GM12878 (cell line): ENCODE measurements around the gene BPIFB3. TPM values are rescaled to one million over a fixed set of nuclear protein-coding genes. Genes with fewer than 3 reads are reported as not detected.

Experiments
- ATAC-seq: fragments of 200-7000 bp; cut with Tn5 transposase; 3 replicates; pipeline ENCODE4 v1.9.1; 2020; ENCODE audit warnings: mild to moderate bottlenecking, moderate library complexity
- BruUV-seq: library from RNA; stranded (reverse); fragments of 400-500 nt; replicated peaks from 2 replicates; lab custom pipeline; 2021; lab: Mats Ljungman, UMichigan
- CTCF ChIA-PET: fragments of 300-600 bp; sonication (Branson Sonifier 250); formaldehyde crosslinking; extraction: SDS; loops from one replicate; lab custom pipeline; 2021; ENCODE audit warnings: inconsistent platforms; lab: Yijun Ruan, JAX
- POLR2A ChIA-PET: fragments of 350-600 bp; formaldehyde crosslinking; extraction: SDS; loops from one replicate; lab custom pipeline; 2021; ENCODE audit warnings: inconsistent platforms; lab: Charles Lee
- RAD21 ChIA-PET: fragments of 300-600 bp; sonication (Branson Sonifier 250); formaldehyde crosslinking; loops from one replicate; lab custom pipeline; 2023; ENCODE audit warnings: antibody characterized with exemption; ENCODE audit not compliant: unreplicated experiment; lab: Charles Lee
- SMC1A ChIA-PET: fragments of 300-600 bp; sonication (Branson Sonifier 250); formaldehyde crosslinking; loops from one replicate; lab custom pipeline; 2023; ENCODE audit not compliant: unreplicated experiment, uncharacterized antibody; lab: Charles Lee
- DNase-seq: peaks from one replicate; pipeline ENCODE4 v3.0.0-alpha.2; 2011; ENCODE audit warnings: low read depth, low spot score
- FAIRE-seq: peaks from 3 replicates; lab custom pipeline; 2011; peaks lifted over from hg19 to GRCh38; lab: Jason Lieb, UNC
- H2AFZ ChIP-seq: 2 replicates; pipeline ENCODE4 v1.6.0; 2011; ENCODE audit warnings: low read depth, low read length, control low read depth; ENCODE audit not compliant: control insufficient read depth
- H3K27ac ChIP-seq: 2 replicates; pipeline ENCODE4 v1.5.1; 2011; ENCODE audit warnings: control low read depth; ENCODE audit not compliant: control insufficient read depth, insufficient read depth
- H3K27me3 ChIP-seq, 2 experiments: replicated peaks in 1 of 2; 2 replicates each; pipeline versions ENCODE4 v1.6.0 to v1.6.1; 2011; ENCODE audit warnings: low read length in 1 of 2; ENCODE audit not compliant: control insufficient read depth in 2 of 2, insufficient read depth in 2 of 2
- H3K36me3 ChIP-seq, 2 experiments: 2 replicates each; pipeline ENCODE4 v1.5.1; 2011; ENCODE audit warnings: low read length in 1 of 2; ENCODE audit not compliant: control insufficient read depth in 2 of 2, insufficient read depth in 2 of 2
- H3K4me1 ChIP-seq: 2 replicates; pipeline ENCODE4 v1.6.1; 2011; ENCODE audit warnings: mild to moderate bottlenecking, low read length, moderate library complexity, mixed read lengths; ENCODE audit not compliant: control insufficient read depth, insufficient read depth
- H3K4me2 ChIP-seq: 2 replicates; pipeline ENCODE4 v1.6.0; 2011; ENCODE audit warnings: control low read depth; ENCODE audit not compliant: control insufficient read depth, insufficient read depth
- H3K4me3 ChIP-seq: fragments of 200-600 bp; sonication (generic); 2 replicates; pipeline ENCODE4 v1.5.1; 2016
- H3K79me2 ChIP-seq: 2 replicates; pipeline ENCODE4 v1.6.0; 2011; ENCODE audit warnings: low read length; ENCODE audit not compliant: control insufficient read depth, insufficient read depth
- H3K9ac ChIP-seq: 2 replicates; pipeline ENCODE4 v1.8.0; 2011; ENCODE audit warnings: low read length, control low read depth, mixed read lengths; ENCODE audit not compliant: control insufficient read depth, insufficient read depth
- H3K9me3 ChIP-seq: replicated peaks from 3 replicates; pipeline ENCODE4 v1.5.1; 2011; ENCODE audit warnings: mild to moderate bottlenecking, low read length; ENCODE audit not compliant: control insufficient read depth, insufficient read depth
- H4K20me1 ChIP-seq: 2 replicates; pipeline ENCODE4 v1.6.0; 2011; ENCODE audit not compliant: control insufficient read depth, insufficient read depth
- ASH2L ChIP-seq: fragments of 300-600, 200-600 bp; sonication (generic); IDR thresholded peaks from 2 replicates; pipeline ENCODE4 v1.6.1; 2017; ENCODE audit warnings: low read depth, mild to moderate bottlenecking, borderline replicate concordance
- ATF2 ChIP-seq: IDR thresholded peaks from 2 replicates; pipeline ENCODE4 v1.6.1; 2012; ENCODE audit warnings: low read length, inconsistent platforms
- BHLHE40 ChIP-seq, 2 experiments: fragments of 450-650 bp in 1 of 2; IDR thresholded peaks; 2 replicates each; pipeline ENCODE4 v1.6.1; 2011 to 2017; ENCODE audit warnings: low read depth in 2 of 2, borderline replicate concordance in 1 of 2, improper control_type of control experiment in 1 of 2, low read length in 1 of 2, mild to moderate bottlenecking in 1 of 2
- CBFB ChIP-seq: IDR thresholded peaks from 2 replicates; pipeline ENCODE4 v1.6.1; 2016; ENCODE audit warnings: antibody characterized with exemption, low read depth
- CBX5 ChIP-seq: sonication (generic); IDR thresholded peaks from 2 replicates; pipeline ENCODE4 v1.6.1; 2016; ENCODE audit warnings: low read depth, moderate library complexity, mild to moderate bottlenecking, inconsistent platforms
- HDAC6 ChIP-seq: fragments of 200-600 bp; sonication (generic); IDR thresholded peaks from one replicate; pipeline ENCODE4 v1.8.0; 2017; ENCODE audit warnings: antibody characterized with exemption; ENCODE audit not compliant: unreplicated experiment
- IKZF2 ChIP-seq, 2 experiments: fragments of 450-650 bp; IDR thresholded peaks; 2 replicates each; pipeline ENCODE4 v1.6.1; 2017; ENCODE audit warnings: mild to moderate bottlenecking in 2 of 2, moderate library complexity in 2 of 2
- IRF4 ChIP-seq: IDR thresholded peaks from 2 replicates; pipeline ENCODE4 v1.6.1; 2011; ENCODE audit warnings: low read depth, low read length
- MTA2 ChIP-seq: fragments of 450-650 bp; IDR thresholded peaks from 2 replicates; pipeline ENCODE4 v1.6.1; 2016; ENCODE audit warnings: low read depth, mild to moderate bottlenecking, moderate library complexity
- NFIC ChIP-seq: IDR thresholded peaks from 2 replicates; pipeline ENCODE4 v1.6.1; 2012; ENCODE audit warnings: low read depth, mild to moderate bottlenecking, inconsistent platforms, low read length, moderate library complexity
- NR2F1 ChIP-seq: fragments of 450-650 bp; conservative IDR thresholded peaks from 2 replicates; pipeline ENCODE4 v1.6.1; 2017; ENCODE audit warnings: mild to moderate bottlenecking
- PAX5 ChIP-seq: IDR thresholded peaks from 2 replicates; pipeline ENCODE4 v1.6.1; 2011; ENCODE audit warnings: low read depth, low read length, borderline replicate concordance
- RBBP5 ChIP-seq: fragments of 200-600 bp; sonication (generic); conservative IDR thresholded peaks from 2 replicates; pipeline ENCODE4 v1.6.1; 2016
- STAT3 ChIP-seq: IDR thresholded peaks from 2 replicates; pipeline ENCODE4 v1.6.1; 2011; ENCODE audit warnings: low read depth, low read length, improper control_type of control experiment
- YY1 ChIP-seq: IDR thresholded peaks from 2 replicates; pipeline ENCODE4 v1.6.1; 2011; ENCODE audit warnings: low read depth, mild to moderate bottlenecking, low read length
- ZZZ3 ChIP-seq: IDR thresholded peaks from 2 replicates; pipeline ENCODE4 v1.6.1; 2011; ENCODE audit warnings: low read depth; ENCODE audit not compliant: control insufficient read depth, insufficient read length
- WGBS: methylation state at CpG from one replicate; pipeline ENCODE4 v1.1.6; 2016; ENCODE audit warnings: low lambda C conversion rate; ENCODE audit not compliant: insufficient replicate concordance, insufficient coverage; ENCODE audit errors: missing lambda C conversion rate; 5-methylcytosine and 5-hydroxymethylcytosine counted together
- in situ Hi-C: fragments of 300-500 bp; cut with MboI; formaldehyde crosslinking; loops from 9 replicates; pipeline ENCODE4 v1.14.3; 2018; ENCODE audit warnings: mixed read lengths
- intact Hi-C: fragments of 100-400 bp; cut with micrococcal nuclease; formaldehyde crosslinking; loops from one replicate; pipeline ENCODE4 v1.14.2; 2022; ENCODE audit not compliant: unreplicated experiment
- polyA plus RNA-seq, 11 experiments: library from polyadenylated mRNA; depleted of rRNA in 4 of 11; unstranded in 6 of 11; stranded (reverse) in 5 of 11; fragments of >200 nt; fragmentation: Nextera tagmentation in 4 of 11; fragmentation: Illumina TruSeq in 1 of 11; extraction: Ambion mirVana in 4 of 11; extraction: Trizol in 1 of 11; gene quantifications; 1 replicate in 1 of 11; 2 replicates in 10 of 11; pipeline versions ENCODE4 v1.2.1 to v1.2.3, GENCODE V29; 2011 to 2016; ENCODE audit warnings: inconsistent platforms in 2 of 11, missing spikeins in 2 of 11, low read depth in 1 of 11
- total RNA-seq, 4 experiments: library from RNA; depleted of rRNA in 3 of 4; stranded (reverse); fragments of >200 nt in 3 of 4; fragmentation: Illumina TruSeq in 1 of 4; extraction: Trizol in 1 of 4; gene quantifications; 2 replicates each; pipeline versions ENCODE4 v1.2.1 to v1.2.3, GENCODE V29; 2013 to 2021
- TF ChIP-seq, protein P1 (sequence below): fragments of 450-650 bp; IDR thresholded peaks from 2 replicates; pipeline ENCODE4 v1.6.1; 2017; ENCODE audit warnings: mild to moderate bottlenecking, low read depth, inconsistent platforms; ENCODE audit not compliant: poor library complexity, severe bottlenecking
- TF ChIP-seq, protein P2 (sequence below): fragments of 450-650 bp; IDR thresholded peaks from 2 replicates; pipeline ENCODE4 v1.6.1; 2016; ENCODE audit warnings: mild to moderate bottlenecking

Gene BPIFB3
- total and polyA plus RNA-seq, 10 of the 15 experiments (the other 5 are each of a cell fraction or from before 2014, with no cell fraction given): not detected

- peak; percentile 95 for ATAC-seq
- peak; percentile 77 for FAIRE-seq
- Histone ChIP-seq H3K4me1 (peaks cover 17% of the 10 kb centered on the region), H3K9ac (no peak overlapping the region), H3K27me3 (no peaks in the 10 kb centered on the region), H4K20me1 (no peaks in the 10 kb centered on the region), H3K4me2 (peak overlapping the region; percentile 62), H3K27ac (peak overlapping the region; percentile 56), H3K79me2 (no peaks in the 10 kb centered on the region), H2AFZ (peak overlapping the region; percentile 39), H3K4me3 (no peak overlapping the region), H3K9me3 (peaks cover 4% of the 10 kb centered on the region; the same call in 2 of the 3 replicates), H3K36me3 (no peaks in the 10 kb centered on the region)
- SMC1A ChIA-PET: interaction anchor here (0.5 kb wide), 1 partner anchor 1488 kb away, joined by 4 read pairs; no protein-coding TSS in a partner anchor
- POLR2A ChIA-PET: interaction anchor here (0.6 kb wide), 1 partner anchor 1602 kb away, joined by 5 read pairs; no protein-coding TSS in a partner anchor
- RAD21 ChIA-PET: interaction anchor here (1.3 kb wide), 1 partner anchor 24 kb away, joined by 3 read pairs; no protein-coding TSS in a partner anchor
- peak; percentile 67 for DNase-seq
- no TSS peak for BruUV-seq
- CTCF ChIA-PET: interaction anchor here (1.1 kb wide), 1 partner anchor 14 kb away, joined by 3 read pairs; no protein-coding TSS in a partner anchor
- intact Hi-C loops: loop anchor here (10.0 kb wide), 1 partner anchor 55 kb away; no protein-coding TSS in a partner anchor
- 0% methylated on average over 3 of the region's 3 CpGs for WGBS
- in situ Hi-C loops: no loop called here
- no peak for TF ChIP-seq ASH2L
- 0 out of 2 replicates have a peak, but pooled peaks have one; percentile 25 for TF ChIP-seq STAT3
- TF ChIP-seq HDAC6: no peak
- TF ChIP-seq, protein P1, sequence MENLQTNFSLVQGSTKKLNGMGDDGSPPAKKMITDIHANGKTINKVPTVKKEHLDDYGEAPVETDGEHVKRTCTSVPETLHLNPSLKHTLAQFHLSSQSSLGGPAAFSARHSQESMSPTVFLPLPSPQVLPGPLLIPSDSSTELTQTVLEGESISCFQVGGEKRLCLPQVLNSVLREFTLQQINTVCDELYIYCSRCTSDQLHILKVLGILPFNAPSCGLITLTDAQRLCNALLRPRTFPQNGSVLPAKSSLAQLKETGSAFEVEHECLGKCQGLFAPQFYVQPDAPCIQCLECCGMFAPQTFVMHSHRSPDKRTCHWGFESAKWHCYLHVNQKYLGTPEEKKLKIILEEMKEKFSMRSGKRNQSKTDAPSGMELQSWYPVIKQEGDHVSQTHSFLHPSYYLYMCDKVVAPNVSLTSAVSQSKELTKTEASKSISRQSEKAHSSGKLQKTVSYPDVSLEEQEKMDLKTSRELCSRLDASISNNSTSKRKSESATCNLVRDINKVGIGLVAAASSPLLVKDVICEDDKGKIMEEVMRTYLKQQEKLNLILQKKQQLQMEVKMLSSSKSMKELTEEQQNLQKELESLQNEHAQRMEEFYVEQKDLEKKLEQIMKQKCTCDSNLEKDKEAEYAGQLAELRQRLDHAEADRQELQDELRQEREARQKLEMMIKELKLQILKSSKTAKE: peak; percentile 38
- TF ChIP-seq BHLHE40 (IDR thresholded peaks at IDR 0.05; ENCODE audit: borderline replicate concordance in 1 of 2, low read depth in 2 of 2, low read length in 1 of 2): peak in 1 of 2 experiments; percentile 11; a peak in 1 of 4 replicates
- TF ChIP-seq IKZF2 (IDR thresholded peaks at IDR 0.05): peak in 1 of 2 experiments; percentile 46; a peak in 3 of 4 replicates
- 0 out of 2 replicates have a peak, but pooled peaks have one; percentile 27 for TF ChIP-seq PAX5
- peak; percentile 77 for TF ChIP-seq NFIC
- peak; percentile 28; the same call in 1 of the 2 replicates for TF ChIP-seq CBX5
- TF ChIP-seq CBFB: 0 out of 2 replicates have a peak, but pooled peaks have one; percentile 47
- peak; percentile 54 for TF ChIP-seq YY1
- no peak for TF ChIP-seq RBBP5
- no peak for TF ChIP-seq ZZZ3
- TF ChIP-seq, protein P2, sequence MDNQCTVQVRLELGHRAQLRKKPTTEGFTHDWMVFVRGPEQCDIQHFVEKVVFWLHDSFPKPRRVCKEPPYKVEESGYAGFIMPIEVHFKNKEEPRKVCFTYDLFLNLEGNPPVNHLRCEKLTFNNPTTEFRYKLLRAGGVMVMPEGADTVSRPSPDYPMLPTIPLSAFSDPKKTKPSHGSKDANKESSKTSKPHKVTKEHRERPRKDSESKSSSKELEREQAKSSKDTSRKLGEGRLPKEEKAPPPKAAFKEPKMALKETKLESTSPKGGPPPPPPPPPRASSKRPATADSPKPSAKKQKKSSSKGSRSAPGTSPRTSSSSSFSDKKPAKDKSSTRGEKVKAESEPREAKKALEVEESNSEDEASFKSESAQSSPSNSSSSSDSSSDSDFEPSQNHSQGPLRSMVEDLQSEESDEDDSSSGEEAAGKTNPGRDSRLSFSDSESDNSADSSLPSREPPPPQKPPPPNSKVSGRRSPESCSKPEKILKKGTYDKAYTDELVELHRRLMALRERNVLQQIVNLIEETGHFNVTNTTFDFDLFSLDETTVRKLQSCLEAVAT: no peak
- peak; percentile 94 for TF ChIP-seq NR2F1
- TF ChIP-seq IRF4: peak; percentile 75
- TF ChIP-seq ATF2: peak; percentile 70
- peak; percentile 37; the same call in 1 of the 2 replicates for TF ChIP-seq MTA2
These were observed 66.3 kb downstream of the BPIFB3 start for GRCh38 chr20:33119725-33120720.
